IPS-18c (cell line): Measurements from ENCODE around the gene STAT3.
"Not testable (repeated sequence)": the region's sequence is repeated elsewhere in the genome, so short reads cannot be mapped to it uniquely, and the experiment has no call there.

ENCODE experiments used
- H3K4me3 ChIP-seq: 2 replicates; pipeline ENCODE4 v1.7.0; 2013; ENCODE audit warnings: low read depth, mild to moderate bottlenecking, low read length, moderate library complexity; ENCODE audit not compliant: insufficient read depth
- H3K9me3 ChIP-seq: one replicate; pipeline ENCODE4 v1.6.1; 2013; ENCODE audit warnings: mild to moderate bottlenecking, low read length, moderate library complexity; ENCODE audit not compliant: control insufficient read depth, insufficient read depth

Gene STAT3

GRCh38 chr17:42340691-42341127 lies 47.5 kb downstream of the STAT3 start:
- H3K4me3 ChIP-seq, result no peak overlapping the region
- no peaks in the 10 kb centered on the region for H3K9me3 ChIP-seq

- Histone ChIP-seq H3K4me3 (no peak overlapping the region), H3K9me3 (no peaks in the 10 kb centered on the region)
Observed at GRCh38 chr17:42339221-42339620, 49.0 kb downstream of the STAT3 start.

GRCh38 chr17:42338427-42338985 lies 49.7 kb downstream of the STAT3 start:
- no peaks in the 10 kb centered on the region for H3K9me3 ChIP-seq
- no peak overlapping the region for H3K4me3 ChIP-seq

GRCh38 chr17:42337442-42337841 lies 50.8 kb downstream of the STAT3 start:
- H3K4me3 ChIP-seq, result no peak overlapping the region
- no peaks in the 10 kb centered on the region for H3K9me3 ChIP-seq

GRCh38 chr17:42334677-42335076 lies 53.6 kb downstream of the STAT3 start:
- Histone ChIP-seq H3K9me3 (no peaks in the 10 kb centered on the region), H3K4me3 (no peak overlapping the region)

- no peaks in the 10 kb centered on the region for H3K9me3 ChIP-seq
- no peak overlapping the region for H3K4me3 ChIP-seq
Observed at GRCh38 chr17:42333053-42333452, 55.2 kb downstream of the STAT3 start.

GRCh38 chr17:42329025-42329976 lies 58.9 kb downstream of the STAT3 start:
- no peak overlapping the region for H3K4me3 ChIP-seq
- H3K9me3 ChIP-seq, result no peaks in the 10 kb centered on the region

- Histone ChIP-seq H3K9me3 (no peaks in the 10 kb centered on the region), H3K4me3 (no peak overlapping the region)
Observed at GRCh38 chr17:42325026-42325425, 63.2 kb downstream of the STAT3 start.

GRCh38 chr17:42323268-42323773 lies 64.9 kb downstream of the STAT3 start:
- no peak overlapping the region for H3K4me3 ChIP-seq
- no peaks in the 10 kb centered on the region for H3K9me3 ChIP-seq

GRCh38 chr17:42322382-42323267 lies 65.6 kb downstream of the STAT3 start:
- Histone ChIP-seq H3K9me3 (no peaks in the 10 kb centered on the region), H3K4me3 (no peak overlapping the region)

GRCh38 chr17:42321555-42321954 lies 66.7 kb downstream of the STAT3 start:
- Histone ChIP-seq H3K9me3 (no peaks in the 10 kb centered on the region), H3K4me3 (no peak overlapping the region)

- H3K4me3 ChIP-seq, H3K9me3 ChIP-seq: not testable (repeated sequence)
Observed at GRCh38 chr17:42317967-42318366, 70.3 kb downstream of the STAT3 start.

GRCh38 chr17:42317266-42317845 lies 70.9 kb downstream of the STAT3 start:
- Histone ChIP-seq H3K4me3 (no peak overlapping the region), H3K9me3 (no peaks in the 10 kb centered on the region)

GRCh38 chr17:42316755-42317154 lies 71.5 kb downstream of the STAT3 start:
- Histone ChIP-seq H3K4me3 (no peak overlapping the region), H3K9me3 (no peaks in the 10 kb centered on the region)

- no peak overlapping the region for H3K4me3 ChIP-seq
- H3K9me3 ChIP-seq, result no peaks in the 10 kb centered on the region
Observed at GRCh38 chr17:42315402-42316156, 72.7 kb downstream of the STAT3 start.

- H3K4me3 ChIP-seq, result no peak overlapping the region
Observed at GRCh38 chr17:42313773-42314566, 74.3 kb downstream of the STAT3 start.

More at GRCh38 chr17:42313773-42314566, 74.3 kb downstream of the STAT3 start:
- no peaks in the 10 kb centered on the region for H3K9me3 ChIP-seq
